H9 (cell line): ENCODE results near the gene GAL3ST2. TPM values are rescaled to one million over a fixed set of nuclear protein-coding genes. Genes with fewer than 3 reads are reported as not detected.

Source experiments
- DNase-seq: peaks from one replicate; pipeline ENCODE4 v3.0.0-alpha.2; 2017
- H2AFZ ChIP-seq: one replicate; pipeline ENCODE4 v1.6.1; 2013; ENCODE audit warnings: mild to moderate bottlenecking, low read length, control low read depth, moderate library complexity
- H2AK5ac ChIP-seq: 2 replicates; pipeline ENCODE4 v1.6.1; 2013; ENCODE audit warnings: low read length, control low read depth, mixed read lengths; ENCODE audit not compliant: insufficient read length
- H2BK120ac ChIP-seq: one replicate; pipeline ENCODE4 v1.6.1; 2013; ENCODE audit warnings: low read depth, mild to moderate bottlenecking, low read length, control low read depth, inconsistent platforms; ENCODE audit not compliant: poor library complexity, severe bottlenecking
- H2BK12ac ChIP-seq: 2 replicates; pipeline ENCODE4 v1.6.1; 2013; ENCODE audit warnings: low read length, control low read depth, mixed read lengths, low read depth; ENCODE audit not compliant: insufficient read length
- H2BK15ac ChIP-seq: 2 replicates; pipeline ENCODE4 v1.6.1; 2013; ENCODE audit warnings: low read depth, low read length, control low read depth
- H2BK20ac ChIP-seq: one replicate; pipeline ENCODE4 v1.6.1; 2013; ENCODE audit warnings: low read depth, mild to moderate bottlenecking, low read length, control low read depth, inconsistent platforms; ENCODE audit not compliant: poor library complexity, severe bottlenecking
- H2BK5ac ChIP-seq: 2 replicates; pipeline ENCODE4 v1.6.1; 2013; ENCODE audit warnings: low read length, control low read depth, mixed read lengths; ENCODE audit not compliant: insufficient read length
- H3K14ac ChIP-seq: 2 replicates; pipeline ENCODE4 v1.6.1; 2013; ENCODE audit warnings: low read length, control low read depth; ENCODE audit not compliant: insufficient read depth
- H3K18ac ChIP-seq: 2 replicates; pipeline ENCODE4 v1.6.1; 2013; ENCODE audit warnings: low read depth, mild to moderate bottlenecking, mixed read lengths, low read length, control low read depth; ENCODE audit not compliant: insufficient read length
- H3K23ac ChIP-seq: 2 replicates; pipeline ENCODE4 v1.6.1; 2013; ENCODE audit warnings: low read length, control low read depth, mixed read lengths, low read depth; ENCODE audit not compliant: insufficient read length
- H3K23me2 ChIP-seq: 2 replicates; pipeline ENCODE4 v1.6.1; 2013; ENCODE audit warnings: low read depth, mild to moderate bottlenecking, mixed read lengths, low read length, control low read depth; ENCODE audit not compliant: insufficient read length, poor library complexity, severe bottlenecking
- H3K27ac ChIP-seq: 2 replicates; pipeline ENCODE4 v1.5.1; 2013; ENCODE audit warnings: low read length, control low read depth, mixed read lengths, low read depth; ENCODE audit not compliant: insufficient read length
- H3K27me3 ChIP-seq: 2 replicates; pipeline ENCODE4 v1.6.1; 2013; ENCODE audit warnings: low read length, control low read depth, inconsistent platforms; ENCODE audit not compliant: insufficient read depth
- H3K4ac ChIP-seq: 2 replicates; pipeline ENCODE4 v1.6.1; 2013; ENCODE audit warnings: low read depth, mild to moderate bottlenecking, control low read depth, inconsistent platforms, low read length, moderate library complexity
- H3K4me1 ChIP-seq: 2 replicates; pipeline ENCODE4 v1.6.1; 2013; ENCODE audit warnings: low read length, control low read depth, inconsistent platforms; ENCODE audit not compliant: insufficient read depth
- H3K4me2 ChIP-seq: 2 replicates; pipeline ENCODE4 v1.6.1; 2013; ENCODE audit warnings: low read length, control low read depth, mixed read lengths; ENCODE audit not compliant: insufficient read length, insufficient read depth
- H3K56ac ChIP-seq: 2 replicates; pipeline ENCODE4 v1.6.1; 2013; ENCODE audit warnings: low read depth, mild to moderate bottlenecking, mixed read lengths, low read length, control low read depth; ENCODE audit not compliant: insufficient read length
- H3K79me1 ChIP-seq: 2 replicates; pipeline ENCODE4 v1.6.1; 2013; ENCODE audit warnings: low read depth, mild to moderate bottlenecking, moderate library complexity, low read length, control low read depth, inconsistent platforms; ENCODE audit not compliant: insufficient read depth, poor library complexity, severe bottlenecking
- H3K79me2 ChIP-seq: 2 replicates; pipeline ENCODE4 v1.6.1; 2013; ENCODE audit warnings: low read length, control low read depth, inconsistent platforms; ENCODE audit not compliant: insufficient read depth
- H3K9ac ChIP-seq: 2 replicates; pipeline ENCODE4 v1.6.1; 2013; ENCODE audit warnings: low read length, control low read depth, mixed read lengths; ENCODE audit not compliant: insufficient read length; ENCODE audit errors: extremely low read depth
- H3K9me3 ChIP-seq: one replicate; pipeline ENCODE4 v1.6.1; 2013; ENCODE audit warnings: low read depth, low read length, inconsistent platforms; ENCODE audit not compliant: control insufficient read depth
- H3T11ph ChIP-seq: one replicate; pipeline ENCODE4 v1.6.1; 2013; ENCODE audit warnings: mild to moderate bottlenecking, low read length, control low read depth, inconsistent platforms
- H4K20me1 ChIP-seq: one replicate; pipeline ENCODE4 v1.6.1; 2013; ENCODE audit not compliant: control insufficient read depth, insufficient read length, insufficient read depth
- H4K5ac ChIP-seq: 2 replicates; pipeline ENCODE4 v1.6.1; 2013; ENCODE audit warnings: low read depth, mild to moderate bottlenecking, mixed read lengths, low read length, control low read depth; ENCODE audit not compliant: insufficient read length
- H4K8ac ChIP-seq: replicated peaks from 2 replicates; pipeline ENCODE4 v1.6.1; 2013; ENCODE audit warnings: low read length, control low read depth, mixed read lengths, low read depth; ENCODE audit not compliant: insufficient read length
- H4K91ac ChIP-seq: 2 replicates; pipeline ENCODE4 v1.6.1; 2013; ENCODE audit warnings: low read depth, mild to moderate bottlenecking, moderate library complexity, mixed read lengths, low read length, control low read depth; ENCODE audit not compliant: insufficient read length
- H3K27ac Mint-ChIP-seq, 3 experiments: 2 replicates in 2 of 3; 3 replicates in 1 of 3; pipeline ENCODE4 v1.8.0; 2020 to 2021; ENCODE audit warnings: mixed read lengths in 3 of 3, mild to moderate bottlenecking in 1 of 3, moderate library complexity in 1 of 3
- H3K27me3 Mint-ChIP-seq: 2 replicates; pipeline ENCODE4 v1.8.0; 2021; ENCODE audit warnings: low read depth, mild to moderate bottlenecking, moderate library complexity, mixed read lengths
- H3K36me3 Mint-ChIP-seq, 3 experiments: 2 replicates in 2 of 3; 3 replicates in 1 of 3; pipeline ENCODE4 v1.8.0; 2020 to 2021; ENCODE audit warnings: low read depth in 3 of 3, mixed read lengths in 3 of 3; ENCODE audit not compliant: insufficient read depth in 1 of 3
- H3K4me1 Mint-ChIP-seq, 2 experiments: 2 replicates each; pipeline ENCODE4 v1.8.0; 2020; ENCODE audit warnings: mixed read lengths in 2 of 2
- H3K4me3 Mint-ChIP-seq, 2 experiments: 2 replicates in 1 of 2; 3 replicates in 1 of 2; pipeline ENCODE4 v1.8.0; 2020 to 2021; ENCODE audit warnings: mild to moderate bottlenecking in 2 of 2, mixed read lengths in 2 of 2, moderate library complexity in 1 of 2
- H3K9me3 Mint-ChIP-seq, 2 experiments: 2 replicates in 1 of 2; 3 replicates in 1 of 2; pipeline ENCODE4 v1.8.0; 2020; ENCODE audit warnings: mild to moderate bottlenecking in 2 of 2, mixed read lengths in 2 of 2, moderate library complexity in 1 of 2
- WGBS: extraction: QIAGEN DNeasy Blood & Tissue Kit; methylation state at CpG from one replicate; pipeline ENCODE4 v1.1.7; 2013; ENCODE audit warnings: missing lambda C conversion rate, low lambda C conversion rate, mixed read lengths; ENCODE audit not compliant: insufficient read length; ENCODE audit errors: extremely low coverage; 5-methylcytosine and 5-hydroxymethylcytosine counted together
- total RNA-seq: library from RNA; stranded (reverse); gene quantifications from 2 replicates; pipeline ENCODE4 v1.2.1, GENCODE V29; 2021
- TF ChIP-seq, protein P1 (sequence below): fragments of 200-600 bp; sonication (generic); conservative IDR thresholded peaks from 3 replicates; pipeline ENCODE4 v1.8.0; 2021; ENCODE audit warnings: antibody characterized with exemption, mild to moderate bottlenecking

Gene GAL3ST2
- total RNA-seq, 1 experiment from 2014 or later = 0.33 TPM

DNA sequence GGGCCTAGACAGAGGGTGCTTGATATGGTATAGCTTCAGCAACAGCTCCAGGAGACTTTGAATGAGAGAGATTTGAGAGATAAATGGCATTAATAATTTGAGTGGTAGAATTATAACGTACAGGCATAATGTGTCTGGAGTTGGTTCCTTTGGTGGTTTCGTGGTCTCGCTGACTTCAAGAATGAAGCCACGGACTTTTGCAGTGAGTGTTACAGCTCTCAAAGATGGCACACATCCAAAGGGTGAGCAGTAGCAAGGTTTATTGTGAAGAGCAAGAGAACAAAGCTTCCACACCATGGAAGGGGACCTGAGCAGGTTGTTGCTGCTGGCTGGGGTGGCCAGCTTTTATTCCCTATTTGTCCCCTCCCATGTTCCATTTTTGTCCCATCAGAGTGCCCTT lies 59.0 kb downstream of the GAL3ST2 start:
- Mint-ChIP-seq H3K4me1 (peaks cover 16% of the 10 kb centered on the region in 2 experiments), H3K4me3 (no peak overlapping the region), H3K9me3 (peaks cover 0 to 8% of the 10 kb centered on the region in 2 experiments; a peak in 4 of 5 replicates), H3K27ac (no peak overlapping the region), H3K36me3 (no peaks in the 10 kb centered on the region; a peak in 1 of 7 replicates), H3K27me3 (peaks cover 6% of the 10 kb centered on the region)
- Histone ChIP-seq H2BK15ac (no peak overlapping the region), H2BK12ac (no peak overlapping the region), H3K27me3 (no peaks in the 10 kb centered on the region), H4K5ac (no peak overlapping the region), H4K91ac (no peak overlapping the region), H2BK5ac (no peak overlapping the region), H2AK5ac (no peak overlapping the region), H3T11ph (no peak overlapping the region), H3K27ac (no peak overlapping the region), H2BK120ac (no peak overlapping the region), H3K79me1 (no peaks in the 10 kb centered on the region), H3K18ac (no peak overlapping the region), H3K4ac (no peak overlapping the region), H3K56ac (no peak overlapping the region), H3K23me2 (no peaks in the 10 kb centered on the region), H3K14ac (no peak overlapping the region), H3K9ac (no peak overlapping the region), H2AFZ (no peak overlapping the region), H3K79me2 (no peaks in the 10 kb centered on the region), H2BK20ac (no peak overlapping the region), H4K8ac (no peak overlapping the region), H4K20me1 (no peaks in the 10 kb centered on the region), H3K23ac (no peak overlapping the region), H3K4me1 (no peaks in the 10 kb centered on the region), H3K9me3 (no peaks in the 10 kb centered on the region), H3K4me2 (no peak overlapping the region)
- TF ChIP-seq, protein P1, sequence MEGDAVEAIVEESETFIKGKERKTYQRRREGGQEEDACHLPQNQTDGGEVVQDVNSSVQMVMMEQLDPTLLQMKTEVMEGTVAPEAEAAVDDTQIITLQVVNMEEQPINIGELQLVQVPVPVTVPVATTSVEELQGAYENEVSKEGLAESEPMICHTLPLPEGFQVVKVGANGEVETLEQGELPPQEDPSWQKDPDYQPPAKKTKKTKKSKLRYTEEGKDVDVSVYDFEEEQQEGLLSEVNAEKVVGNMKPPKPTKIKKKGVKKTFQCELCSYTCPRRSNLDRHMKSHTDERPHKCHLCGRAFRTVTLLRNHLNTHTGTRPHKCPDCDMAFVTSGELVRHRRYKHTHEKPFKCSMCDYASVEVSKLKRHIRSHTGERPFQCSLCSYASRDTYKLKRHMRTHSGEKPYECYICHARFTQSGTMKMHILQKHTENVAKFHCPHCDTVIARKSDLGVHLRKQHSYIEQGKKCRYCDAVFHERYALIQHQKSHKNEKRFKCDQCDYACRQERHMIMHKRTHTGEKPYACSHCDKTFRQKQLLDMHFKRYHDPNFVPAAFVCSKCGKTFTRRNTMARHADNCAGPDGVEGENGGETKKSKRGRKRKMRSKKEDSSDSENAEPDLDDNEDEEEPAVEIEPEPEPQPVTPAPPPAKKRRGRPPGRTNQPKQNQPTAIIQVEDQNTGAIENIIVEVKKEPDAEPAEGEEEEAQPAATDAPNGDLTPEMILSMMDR = no peak
- no peak for DNase-seq
- WGBS = no CpG with 5 or more reads among the region's 4 CpGs
